A549 (cell line): ENCODE data around the gene DMAC2L.

Experiments used
- BCL3 ChIP-seq: fragments of >200 bp; sonication (Bioruptor Twin); formaldehyde crosslinking; IDR thresholded peaks from 3 replicates; pipeline ENCODE4 v1.6.1; 2016
- CBX8 ChIP-seq: fragments of 200-600 bp; sonication (generic); IDR thresholded peaks from 2 replicates; pipeline ENCODE4 v1.6.1; 2016
- CEBPB ChIP-seq, 2 experiments: fragments of >200 bp in 1 of 2; sonication (Bioruptor Twin) in 1 of 2; formaldehyde crosslinking in 1 of 2; IDR thresholded peaks; 2 replicates each; pipeline ENCODE4 v1.6.1; 2012 to 2016
- EHMT2 ChIP-seq: fragments of 200-600 bp; sonication (generic); IDR thresholded peaks from 2 replicates; pipeline ENCODE4 v1.6.1; 2016; ENCODE audit warnings: antibody characterized with exemption, low read depth, mild to moderate bottlenecking, moderate library complexity
- HES2 ChIP-seq: fragments of >200 bp; sonication (Bioruptor Twin); formaldehyde crosslinking; IDR thresholded peaks from 2 replicates; pipeline ENCODE4 v1.6.1; 2016
- PBX3 ChIP-seq: IDR thresholded peaks from 2 replicates; pipeline ENCODE4 v1.6.1; 2012
- POLR2A ChIP-seq: IDR thresholded peaks from 2 replicates; pipeline ENCODE4 v1.6.1; 2012; ENCODE audit warnings: mild to moderate bottlenecking, low read length
- RCOR1 ChIP-seq: fragments of 150-350 bp; IDR thresholded peaks from 2 replicates; pipeline ENCODE4 v1.6.1; 2014; ENCODE audit warnings: antibody characterized with exemption, low read length, low read depth
- RFX5 ChIP-seq: fragments of 450-650 bp; IDR thresholded peaks from 2 replicates; pipeline ENCODE4 v1.7.1; 2014; ENCODE audit warnings: antibody characterized with exemption, mild to moderate bottlenecking, moderate library complexity
- SREBF2 ChIP-seq: fragments of 450-650 bp; IDR thresholded peaks from 2 replicates; pipeline ENCODE4 v1.6.1; 2014; ENCODE audit warnings: mild to moderate bottlenecking, moderate library complexity
- USF2 ChIP-seq: fragments of 450-650 bp; IDR thresholded peaks from 2 replicates; pipeline ENCODE4 v1.6.1; 2014; ENCODE audit warnings: antibody characterized with exemption
- ZNF302 ChIP-seq: fragments of 250-450 bp; sonication (Bioruptor Pico); IDR thresholded peaks from 2 replicates; pipeline ENCODE4 v1.9.0; 2021; ENCODE audit warnings: inconsistent platforms, mild to moderate bottlenecking, moderate library complexity
- TF ChIP-seq, protein P1 (sequence below): fragments of >200 bp; sonication (Bioruptor Twin); formaldehyde crosslinking; IDR thresholded peaks from 3 replicates; pipeline ENCODE4 v1.5.1; 2016
- TF ChIP-seq, protein P2 (sequence below): IDR thresholded peaks from 2 replicates; pipeline ENCODE4 v1.6.1; 2012

DNA sequence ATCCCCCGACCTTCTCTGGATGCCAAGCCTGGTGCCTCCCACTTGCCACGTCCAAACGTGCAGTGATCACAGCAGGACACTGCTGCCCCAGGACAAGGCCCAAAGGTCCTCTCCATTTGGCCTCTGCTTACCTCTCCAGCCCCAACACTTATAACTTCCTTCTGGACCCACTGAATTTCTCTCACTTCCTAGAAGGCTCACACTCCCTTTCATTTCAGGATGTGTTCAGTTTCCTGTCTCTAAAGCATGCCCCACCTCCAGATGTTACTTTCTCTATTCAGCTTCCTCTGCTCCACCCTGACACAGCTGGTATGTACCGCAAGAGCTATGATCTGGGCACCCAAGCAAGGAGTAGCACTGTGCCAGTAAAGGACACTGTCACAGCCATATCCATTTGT, 51.6 kb downstream of the DMAC2L start:
- TF ChIP-seq RFX5 (no peak), USF2 (no peak), RCOR1 (no peak), CBX8 (no peak), PBX3 (no peak), BCL3 (no peak), POLR2A (no peak), ZNF302 (CRISPR knock-in tag) (no peak), HES2 (no peak), CEBPB (IDR thresholded peaks at IDR 0.05) (no peak), SREBF2 (no peak), EHMT2 (no peak)
- TF ChIP-seq, protein P1, sequence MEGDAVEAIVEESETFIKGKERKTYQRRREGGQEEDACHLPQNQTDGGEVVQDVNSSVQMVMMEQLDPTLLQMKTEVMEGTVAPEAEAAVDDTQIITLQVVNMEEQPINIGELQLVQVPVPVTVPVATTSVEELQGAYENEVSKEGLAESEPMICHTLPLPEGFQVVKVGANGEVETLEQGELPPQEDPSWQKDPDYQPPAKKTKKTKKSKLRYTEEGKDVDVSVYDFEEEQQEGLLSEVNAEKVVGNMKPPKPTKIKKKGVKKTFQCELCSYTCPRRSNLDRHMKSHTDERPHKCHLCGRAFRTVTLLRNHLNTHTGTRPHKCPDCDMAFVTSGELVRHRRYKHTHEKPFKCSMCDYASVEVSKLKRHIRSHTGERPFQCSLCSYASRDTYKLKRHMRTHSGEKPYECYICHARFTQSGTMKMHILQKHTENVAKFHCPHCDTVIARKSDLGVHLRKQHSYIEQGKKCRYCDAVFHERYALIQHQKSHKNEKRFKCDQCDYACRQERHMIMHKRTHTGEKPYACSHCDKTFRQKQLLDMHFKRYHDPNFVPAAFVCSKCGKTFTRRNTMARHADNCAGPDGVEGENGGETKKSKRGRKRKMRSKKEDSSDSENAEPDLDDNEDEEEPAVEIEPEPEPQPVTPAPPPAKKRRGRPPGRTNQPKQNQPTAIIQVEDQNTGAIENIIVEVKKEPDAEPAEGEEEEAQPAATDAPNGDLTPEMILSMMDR: no peak
- TF ChIP-seq, protein P2, sequence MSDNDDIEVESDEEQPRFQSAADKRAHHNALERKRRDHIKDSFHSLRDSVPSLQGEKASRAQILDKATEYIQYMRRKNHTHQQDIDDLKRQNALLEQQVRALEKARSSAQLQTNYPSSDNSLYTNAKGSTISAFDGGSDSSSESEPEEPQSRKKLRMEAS: no peak
